Left kidney (tissue), 2 donors: ENCODE results near the gene CFAP97D2. TPM values are rescaled to one million over a fixed set of nuclear protein-coding genes. Genes with fewer than 3 reads are reported as not detected.
"Not testable (repeated sequence)": the region's sequence is repeated elsewhere in the genome, so short reads cannot be mapped to it uniquely, and the experiment has no call there.

Source experiments
- DNase-seq: peaks from one replicate; pipeline ENCODE4 v3.0.0-alpha.2; 2013
- polyA plus RNA-seq: library from polyadenylated mRNA; unstranded; fragments of 120-200 nt; gene quantifications from one replicate; pipeline ENCODE4 v1.2.1, GENCODE V29; 2013; ENCODE audit not compliant: insufficient read length

Gene CFAP97D2
- polyA plus RNA-seq, 1 donor, result not detected

GRCh38 chr13:114143806-114144605 is 35.1 kb upstream of the CFAP97D2 start:
- DNase-seq, result peak; percentile 32

DNA sequence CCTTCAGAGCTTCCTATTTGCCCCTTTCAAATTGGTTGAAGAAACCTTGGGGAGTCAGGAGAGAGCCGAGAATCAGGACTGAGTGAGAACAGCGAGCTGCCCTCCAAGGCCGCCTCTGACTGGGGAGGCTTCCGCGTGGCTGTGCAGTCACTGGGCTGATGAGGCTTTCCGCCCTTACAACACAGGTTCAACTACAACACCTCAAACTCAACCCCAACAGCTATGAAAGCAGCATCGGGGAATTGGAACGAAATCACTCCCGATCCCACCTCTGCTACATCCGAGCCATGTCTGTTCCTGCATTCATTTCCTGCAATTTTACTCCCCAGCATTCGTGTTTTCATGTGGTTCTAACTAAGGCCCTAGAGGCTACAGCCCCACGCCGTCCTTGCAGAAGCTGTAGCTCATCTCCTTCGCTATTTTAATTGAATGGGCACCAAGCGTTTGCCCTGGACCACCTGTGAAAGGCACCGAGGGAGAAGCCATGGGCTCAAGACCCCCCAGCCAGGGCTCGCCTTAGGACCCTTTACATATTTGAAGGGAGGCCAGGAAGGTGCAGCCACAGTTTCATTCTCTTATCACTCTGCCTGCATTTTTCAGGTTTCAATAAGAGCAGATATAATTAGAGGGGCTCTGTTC is 34.3 kb upstream of the CFAP97D2 start:
- no peak for DNase-seq

DNA sequence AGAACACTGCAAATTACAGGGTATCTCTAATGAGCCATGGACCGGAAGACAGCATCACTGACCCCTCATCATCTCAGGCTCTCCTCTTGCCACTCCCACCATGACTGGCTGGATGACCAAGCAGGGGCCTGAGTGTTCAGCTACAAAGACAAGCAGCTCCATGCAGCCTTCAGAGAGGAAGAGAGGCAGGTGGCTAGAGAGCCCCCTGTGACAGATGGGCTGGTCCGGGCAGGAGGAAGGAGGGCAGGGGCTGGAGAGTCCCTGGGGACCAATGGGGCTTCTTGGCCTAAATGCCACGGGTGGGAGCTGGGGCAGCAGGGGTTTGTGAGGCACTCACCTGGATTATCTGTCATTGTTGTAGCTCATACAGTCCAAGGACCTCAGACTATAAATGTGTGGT is 33.8 kb upstream of the CFAP97D2 start:
- DNase-seq, result no peak

DNA sequence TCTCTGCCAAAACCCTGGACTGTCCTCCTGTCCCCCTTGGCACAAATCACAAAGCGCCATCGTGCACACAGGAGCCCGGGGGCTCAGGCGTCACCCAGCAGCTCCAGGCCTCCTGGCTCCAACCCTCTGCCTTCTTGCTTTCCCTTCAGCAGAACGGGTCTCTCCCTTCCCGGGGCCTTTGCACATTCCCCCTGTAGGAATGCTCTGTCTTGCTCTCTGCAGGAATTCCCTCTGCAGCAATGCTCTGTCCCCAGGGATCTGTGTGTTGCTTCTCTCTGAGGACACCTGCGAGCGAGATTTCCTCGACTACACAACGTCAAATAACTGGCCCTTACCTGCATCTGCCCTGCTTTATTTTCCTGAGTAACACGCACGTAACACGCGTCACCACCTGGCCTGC is 33.3 kb upstream of the CFAP97D2 start:
- no peak for DNase-seq

GRCh38 chr13:114146173-114146572 is 32.9 kb upstream of the CFAP97D2 start:
- no peak for DNase-seq

DNA sequence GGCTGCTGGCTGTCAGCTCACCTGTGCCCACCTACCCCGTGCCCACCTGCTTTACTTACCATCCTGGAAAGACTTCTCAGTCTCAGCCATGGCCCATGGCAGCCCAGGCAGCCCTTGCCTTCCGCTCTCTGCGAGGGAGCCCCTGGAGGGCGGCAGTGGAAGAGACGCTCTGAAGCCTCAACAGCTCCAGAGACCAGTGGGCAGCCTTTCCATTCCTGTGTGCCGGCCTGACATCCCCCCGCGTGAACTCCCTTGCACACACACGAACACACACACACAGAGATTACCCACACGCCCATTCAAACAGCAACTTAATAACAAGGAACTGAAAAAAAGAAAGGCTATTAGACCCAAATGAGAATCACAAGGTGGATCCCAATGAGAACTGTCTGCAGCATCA is 32.4 kb upstream of the CFAP97D2 start:
- DNase-seq, result no peak

DNA sequence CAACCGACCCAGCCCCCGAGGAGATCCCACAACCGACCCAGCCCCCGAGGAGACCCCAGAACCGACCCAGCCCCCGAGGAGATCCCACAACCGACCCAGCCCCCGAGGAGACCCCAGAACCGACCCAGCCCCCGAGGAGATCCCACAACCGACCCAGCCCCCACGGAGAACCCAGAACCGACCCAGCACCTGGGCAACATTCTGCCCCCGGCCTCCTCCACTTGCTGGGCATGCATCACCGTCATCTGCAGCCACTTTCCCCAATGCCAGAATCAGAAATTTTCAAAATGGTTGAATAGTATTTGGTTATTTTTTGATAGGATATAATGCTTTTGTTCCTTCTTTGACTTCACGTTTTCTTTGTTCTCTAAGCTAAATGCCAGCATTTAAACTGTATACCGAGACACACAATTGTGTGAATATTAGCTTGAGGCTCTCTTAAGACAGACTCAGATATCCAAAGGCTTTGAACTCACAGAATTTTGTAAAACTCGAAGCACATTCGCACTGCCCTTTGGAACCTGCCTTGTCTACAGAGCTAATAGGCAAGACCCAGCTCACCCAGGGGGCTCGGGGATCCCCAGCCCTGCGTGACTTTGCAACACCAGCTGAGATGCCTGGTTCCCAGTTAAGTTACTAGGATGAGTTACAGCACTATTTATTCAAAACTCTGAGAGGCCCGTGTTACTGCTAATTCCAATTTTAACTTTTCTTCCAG is 31.1 kb upstream of the CFAP97D2 start:
- DNase-seq, result no peak

- DNase-seq, result no peak
Observed at GRCh38 chr13:114148521-114148855, 30.6 kb upstream of the CFAP97D2 start.

DNA sequence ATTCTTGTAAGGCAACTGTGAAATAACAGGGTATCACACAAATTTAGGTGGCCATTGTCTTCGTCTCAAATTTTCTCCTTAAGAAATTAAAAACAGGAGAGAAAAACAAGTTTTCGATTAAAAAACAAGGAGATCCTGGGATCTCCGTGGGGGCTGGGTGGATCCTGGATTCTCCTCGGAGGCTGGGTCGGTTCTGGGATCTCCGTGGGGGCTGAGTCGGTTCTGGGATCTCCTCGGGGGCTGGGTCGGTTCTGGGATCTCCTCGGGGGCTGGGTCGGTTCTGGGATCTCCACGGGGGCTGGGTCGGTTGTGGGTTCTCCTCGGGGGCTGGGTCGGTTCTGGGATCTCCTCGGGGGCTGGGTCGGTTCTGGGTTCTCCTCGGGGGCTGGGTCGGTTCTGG is 30.2 kb upstream of the CFAP97D2 start:
- DNase-seq, result not testable (repeated sequence)

- no peak for DNase-seq
Observed at GRCh38 chr13:114149774-114150740, 29.0 kb upstream of the CFAP97D2 start.

DNA sequence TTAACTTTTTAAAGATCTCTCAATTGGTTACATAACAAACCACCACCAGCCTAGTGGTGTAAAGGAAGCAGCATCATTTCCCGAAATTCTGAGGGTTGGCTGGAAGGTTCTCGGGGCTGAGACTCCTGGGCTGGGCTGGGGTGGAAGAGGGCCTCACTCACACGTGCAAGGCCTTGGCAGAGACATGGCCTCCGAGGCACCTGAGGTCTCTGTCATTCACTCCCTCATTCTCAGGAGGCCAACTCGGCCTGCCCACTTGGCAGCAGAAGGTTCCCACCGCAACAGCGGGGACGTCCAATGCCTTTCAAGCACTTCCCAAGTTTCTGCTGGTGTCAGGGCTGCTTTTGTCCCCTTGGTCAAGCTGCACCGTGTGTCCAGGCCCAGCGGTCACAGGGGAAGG is 28.0 kb upstream of the CFAP97D2 start:
- no peak for DNase-seq

DNA sequence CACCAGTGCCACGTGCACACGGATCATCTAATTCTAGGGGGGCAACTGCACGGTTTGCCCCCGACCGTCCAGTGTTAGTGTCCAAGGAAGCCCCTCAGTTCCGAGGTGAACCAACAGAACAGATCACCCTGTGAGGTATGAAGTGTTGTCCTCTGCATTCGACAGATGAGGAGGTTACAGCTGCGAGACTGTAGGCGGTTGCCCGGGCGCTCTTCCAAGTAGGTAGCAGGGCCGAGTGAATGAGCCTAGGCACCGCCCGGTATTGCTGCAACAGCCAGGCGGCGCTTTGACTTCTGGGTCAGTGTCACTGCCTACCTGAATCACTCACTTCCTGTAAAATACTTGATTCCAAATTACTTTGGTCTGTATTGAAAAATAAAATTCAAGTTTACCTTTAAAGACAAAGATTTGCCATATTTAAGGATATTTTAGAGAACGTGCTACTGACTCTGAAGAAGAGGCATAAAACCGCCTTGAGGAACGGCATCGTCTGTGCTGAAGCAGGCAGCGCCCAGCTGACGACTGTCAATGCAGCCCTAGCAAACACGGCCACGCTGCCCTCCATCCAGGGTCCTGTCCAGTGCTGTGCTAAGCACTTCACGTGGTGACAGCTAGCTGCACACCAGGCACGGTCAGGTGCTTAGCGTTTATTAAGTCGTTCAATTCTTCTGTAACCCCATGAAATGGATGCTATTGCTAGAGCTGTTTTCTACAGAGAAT is 27.3 kb upstream of the CFAP97D2 start:
- no peak for DNase-seq

GRCh38 chr13:114152285-114152645 is 26.8 kb upstream of the CFAP97D2 start:
- no peak for DNase-seq

- no peak for DNase-seq
Observed at GRCh38 chr13:114152831-114153371, 26.2 kb upstream of the CFAP97D2 start.

DNA sequence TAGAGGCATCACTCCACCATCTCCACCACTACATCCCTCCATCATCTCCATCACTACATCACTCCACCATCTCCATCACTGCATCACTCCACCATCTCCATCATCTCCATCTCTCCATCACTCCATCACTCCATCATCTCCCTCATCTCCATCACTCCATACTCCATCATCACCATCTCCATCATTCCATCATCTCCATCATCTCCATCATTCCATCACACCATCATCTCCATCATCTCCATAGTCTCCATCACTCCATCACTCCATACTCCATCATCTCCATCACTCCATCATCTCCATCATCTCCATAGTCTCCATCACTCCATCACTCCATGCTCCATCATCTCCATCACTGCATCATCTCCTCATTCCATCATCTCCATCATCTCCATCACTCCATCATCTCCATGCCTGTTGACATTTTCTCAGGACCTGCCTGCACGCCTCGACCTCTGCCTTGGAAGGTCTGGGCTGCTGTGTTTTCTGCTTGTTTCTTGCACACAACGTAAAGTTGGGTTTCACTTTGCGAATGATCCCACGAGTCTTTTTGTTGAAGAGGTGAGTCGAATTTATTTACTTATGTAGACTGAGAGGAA is 25.5 kb upstream of the CFAP97D2 start:
- no peak for DNase-seq

DNA sequence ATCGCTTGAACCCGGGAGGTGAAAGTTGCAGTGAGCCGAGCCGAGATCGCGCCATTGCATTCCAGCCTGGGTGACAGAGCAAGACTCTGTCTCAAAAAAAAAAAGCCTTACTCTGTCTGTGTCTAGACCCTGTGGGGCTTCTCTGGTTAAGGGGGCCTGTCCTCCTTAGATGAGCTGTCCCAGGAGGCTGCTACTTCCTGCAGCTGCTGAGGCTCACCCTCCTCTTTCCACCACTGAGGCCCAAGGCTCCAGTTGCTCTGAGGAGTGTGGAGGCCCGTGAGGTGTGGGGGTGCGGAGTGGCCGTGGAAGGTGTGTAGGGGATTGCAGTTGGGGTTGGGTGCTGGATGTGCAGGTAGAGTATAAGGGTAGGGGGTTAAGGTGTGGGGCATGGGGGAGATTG is 24.6 kb upstream of the CFAP97D2 start:
- DNase-seq, result no peak

GRCh38 chr13:114155320-114155719 is 23.7 kb upstream of the CFAP97D2 start:
- no peak for DNase-seq

GRCh38 chr13:114155926-114156883 is 22.9 kb upstream of the CFAP97D2 start:
- no peak for DNase-seq

- DNase-seq, result no peak
Observed at GRCh38 chr13:114157869-114158495, 21.1 kb upstream of the CFAP97D2 start.
